Endothelial cell of umbilical vein (primary cell): Measurements from ENCODE around the gene GALNT14.

Experiments used
- CTCF ChIP-seq, 2 donors: IDR thresholded peaks; 1 replicate in 1 of 2; 2 replicates in 1 of 2; pipeline ENCODE4 v1.5.1; 2011; ENCODE audit warnings: low read length in 2 of 2, mild to moderate bottlenecking in 2 of 2, moderate library complexity in 2 of 2, control low read depth in 1 of 2, inconsistent platforms in 1 of 2, low read depth in 1 of 2; ENCODE audit not compliant: insufficient read depth in 1 of 2; ENCODE audit errors: extremely low read depth in 1 of 2
- EZH2 ChIP-seq: IDR thresholded peaks from 2 replicates; pipeline ENCODE4 v1.6.1; 2012; ENCODE audit warnings: borderline replicate concordance, low read depth, mild to moderate bottlenecking, moderate library complexity, low read length, inconsistent platforms; ENCODE audit not compliant: severe bottlenecking
- FOS ChIP-seq: IDR thresholded peaks from 2 replicates; pipeline ENCODE4 v1.6.1; 2011; ENCODE audit warnings: mild to moderate bottlenecking, low read length, moderate library complexity, borderline replicate concordance; ENCODE audit not compliant: insufficient read depth
- MAX ChIP-seq: IDR thresholded peaks from 2 replicates; pipeline ENCODE4 v1.6.1; 2011; ENCODE audit not compliant: insufficient read depth, insufficient read length
- POLR2A ChIP-seq: IDR thresholded peaks from 2 replicates; pipeline ENCODE4 v1.6.1; 2012; ENCODE audit warnings: low read depth, mild to moderate bottlenecking, control low read depth, low read length
- POLR2AphosphoS5 ChIP-seq: IDR thresholded peaks from 2 replicates; pipeline ENCODE4 v1.6.1; 2012; ENCODE audit warnings: low read depth, mild to moderate bottlenecking, control low read depth, low read length, moderate library complexity; ENCODE audit not compliant: insufficient read depth

GRCh38 chr2:31049264-31049663 lies 89.0 kb downstream of the GALNT14 start:
- no peak for TF ChIP-seq CTCF (IDR thresholded peaks at IDR 0.05; ENCODE audit: extremely low read depth in 1 of 2, insufficient read depth in 1 of 2, low read depth in 1 of 2, low read length in 2 of 2)
- TF ChIP-seq POLR2AphosphoS5: no peak
- no peak for TF ChIP-seq MAX
- no peak for TF ChIP-seq POLR2A
- no peak for TF ChIP-seq FOS
- TF ChIP-seq EZH2: no peak
